HepG2 (cell line): ENCODE results near the gene SMIM1. TPM values are rescaled to one million over a fixed set of nuclear protein-coding genes. Genes with fewer than 3 reads are reported as not detected.

Source experiments
- FOXK1 ChIP-seq: sonication (generic); formaldehyde crosslinking; IDR thresholded peaks from 2 replicates; pipeline ENCODE4 v1.4.0; 2020; ENCODE audit warnings: low read depth, missing genetic modification reagents, borderline replicate concordance
- POLR2G ChIP-seq: fragments of 200-400 bp; formaldehyde crosslinking; IDR thresholded peaks from 2 replicates; pipeline ENCODE4 v1.6.1; 2018; ENCODE audit warnings: mild to moderate bottlenecking, low read depth, low read length, moderate library complexity
- YY1 ChIP-seq: IDR thresholded peaks from 2 replicates; pipeline ENCODE4 v1.6.1; 2011; ENCODE audit warnings: low read length, low read depth, moderate library complexity, mild to moderate bottlenecking; ENCODE audit not compliant: insufficient read depth, insufficient replicate concordance
- ZMYM2 ChIP-seq: sonication (generic); formaldehyde crosslinking; IDR thresholded peaks from 2 replicates; pipeline ENCODE4 v1.8.0; 2022; ENCODE audit warnings: mild to moderate bottlenecking, missing genetic modification reagents
- ZNF432 ChIP-seq: sonication (generic); formaldehyde crosslinking; IDR thresholded peaks from 2 replicates; pipeline ENCODE4 v1.5.0; 2020; ENCODE audit warnings: missing genetic modification reagents, mild to moderate bottlenecking, borderline replicate concordance
- ZNF790 ChIP-seq: sonication (generic); formaldehyde crosslinking; IDR thresholded peaks from 2 replicates; pipeline ENCODE4 v1.8.0; 2022; ENCODE audit warnings: missing genetic modification reagents, mild to moderate bottlenecking, borderline replicate concordance
- polyA plus RNA-seq, 8 experiments: library from polyadenylated mRNA; depleted of rRNA in 3 of 8; stranded (reverse) in 7 of 8; unstranded in 1 of 8; fragments of >200 nt; fragmentation: Illumina TruSeq in 4 of 8; extraction: Trizol in 4 of 8; gene quantifications; 2 replicates each; pipeline versions ENCODE4 v1.2.1 to v1.2.3, GENCODE V29; 2011 to 2016; ENCODE audit warnings: low read depth in 4 of 8, missing spikeins in 1 of 8, mixed read lengths in 1 of 8; ENCODE audit not compliant: insufficient read depth in 1 of 8
- total RNA-seq, 5 experiments: library from RNA; depleted of rRNA; stranded (reverse); fragments of >200 nt; fragmentation: Illumina TruSeq; extraction: Trizol; gene quantifications; 2 replicates each; pipeline ENCODE4 v1.2.3, GENCODE V29; 2016; ENCODE audit warnings: low read depth in 1 of 5
- TF ChIP-seq, protein P1 (sequence below): sonication (generic); formaldehyde crosslinking; IDR thresholded peaks from 2 replicates; pipeline ENCODE4 v1.4.0; 2020; ENCODE audit warnings: mild to moderate bottlenecking, missing genetic modification reagents
- TF ChIP-seq, protein P2 (sequence below): sonication (generic); formaldehyde crosslinking; IDR thresholded peaks from 2 replicates; pipeline ENCODE4 v1.5.1; 2020; ENCODE audit warnings: mild to moderate bottlenecking, missing genetic modification reagents
- TF ChIP-seq, protein P3 (sequence below): sonication (generic); formaldehyde crosslinking; IDR thresholded peaks from 2 replicates; pipeline ENCODE4 v1.4.0; 2020; ENCODE audit warnings: missing genetic modification reagents, mild to moderate bottlenecking, borderline replicate concordance
- TF ChIP-seq, protein P4 (sequence below): sonication (generic); formaldehyde crosslinking; IDR thresholded peaks from 2 replicates; pipeline ENCODE4 v1.4.0; 2020; ENCODE audit warnings: missing genetic modification reagents, borderline replicate concordance
- TF ChIP-seq, protein P5 (sequence below): sonication (generic); formaldehyde crosslinking; conservative IDR thresholded peaks from 2 replicates; pipeline ENCODE4 v1.8.1; 2023; ENCODE audit warnings: missing genetic modification reagents

The SMIM1 gene
- total and polyA plus RNA-seq, 2 of the 13 experiments (the other 11 are each of a cell fraction or from before 2014, with no cell fraction given), result 12.4 to 56.3 TPM

DNA sequence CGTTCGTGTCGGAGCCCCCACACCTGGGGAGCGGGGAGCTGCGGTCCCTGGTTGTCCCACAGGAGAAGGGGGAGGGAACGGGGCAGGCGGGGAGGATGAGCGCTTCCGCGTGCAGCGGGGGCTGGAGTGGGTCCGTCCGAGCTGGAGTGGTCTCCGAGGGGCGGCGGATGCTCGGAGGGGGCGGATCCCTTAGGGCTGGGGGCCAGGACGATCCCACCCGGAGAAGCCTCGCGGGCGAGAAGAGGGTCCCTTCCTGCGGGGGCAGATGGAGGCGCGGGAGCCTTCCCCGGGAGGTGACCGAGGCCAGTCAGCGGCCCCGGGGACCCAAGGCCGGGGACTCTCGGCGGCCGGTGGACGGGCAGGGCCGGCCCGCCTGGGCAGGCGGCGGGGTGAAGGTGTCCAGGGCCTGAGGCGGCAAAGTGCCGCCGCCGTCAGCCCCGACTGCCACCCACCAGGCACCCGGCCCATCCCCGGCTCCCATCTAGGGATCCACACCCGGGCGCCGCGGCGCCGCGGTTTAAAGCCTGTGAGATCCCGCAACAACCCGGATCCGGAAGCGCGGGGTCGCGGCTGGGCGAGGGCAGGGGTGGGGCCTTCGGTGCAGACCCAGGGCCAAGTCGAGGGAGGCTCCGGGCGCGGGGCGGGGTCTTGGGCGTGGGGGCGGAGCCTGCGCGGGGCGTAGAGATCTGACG is 25.6 kb upstream of the SMIM1 start (continued):
- TF ChIP-seq, protein P1, sequence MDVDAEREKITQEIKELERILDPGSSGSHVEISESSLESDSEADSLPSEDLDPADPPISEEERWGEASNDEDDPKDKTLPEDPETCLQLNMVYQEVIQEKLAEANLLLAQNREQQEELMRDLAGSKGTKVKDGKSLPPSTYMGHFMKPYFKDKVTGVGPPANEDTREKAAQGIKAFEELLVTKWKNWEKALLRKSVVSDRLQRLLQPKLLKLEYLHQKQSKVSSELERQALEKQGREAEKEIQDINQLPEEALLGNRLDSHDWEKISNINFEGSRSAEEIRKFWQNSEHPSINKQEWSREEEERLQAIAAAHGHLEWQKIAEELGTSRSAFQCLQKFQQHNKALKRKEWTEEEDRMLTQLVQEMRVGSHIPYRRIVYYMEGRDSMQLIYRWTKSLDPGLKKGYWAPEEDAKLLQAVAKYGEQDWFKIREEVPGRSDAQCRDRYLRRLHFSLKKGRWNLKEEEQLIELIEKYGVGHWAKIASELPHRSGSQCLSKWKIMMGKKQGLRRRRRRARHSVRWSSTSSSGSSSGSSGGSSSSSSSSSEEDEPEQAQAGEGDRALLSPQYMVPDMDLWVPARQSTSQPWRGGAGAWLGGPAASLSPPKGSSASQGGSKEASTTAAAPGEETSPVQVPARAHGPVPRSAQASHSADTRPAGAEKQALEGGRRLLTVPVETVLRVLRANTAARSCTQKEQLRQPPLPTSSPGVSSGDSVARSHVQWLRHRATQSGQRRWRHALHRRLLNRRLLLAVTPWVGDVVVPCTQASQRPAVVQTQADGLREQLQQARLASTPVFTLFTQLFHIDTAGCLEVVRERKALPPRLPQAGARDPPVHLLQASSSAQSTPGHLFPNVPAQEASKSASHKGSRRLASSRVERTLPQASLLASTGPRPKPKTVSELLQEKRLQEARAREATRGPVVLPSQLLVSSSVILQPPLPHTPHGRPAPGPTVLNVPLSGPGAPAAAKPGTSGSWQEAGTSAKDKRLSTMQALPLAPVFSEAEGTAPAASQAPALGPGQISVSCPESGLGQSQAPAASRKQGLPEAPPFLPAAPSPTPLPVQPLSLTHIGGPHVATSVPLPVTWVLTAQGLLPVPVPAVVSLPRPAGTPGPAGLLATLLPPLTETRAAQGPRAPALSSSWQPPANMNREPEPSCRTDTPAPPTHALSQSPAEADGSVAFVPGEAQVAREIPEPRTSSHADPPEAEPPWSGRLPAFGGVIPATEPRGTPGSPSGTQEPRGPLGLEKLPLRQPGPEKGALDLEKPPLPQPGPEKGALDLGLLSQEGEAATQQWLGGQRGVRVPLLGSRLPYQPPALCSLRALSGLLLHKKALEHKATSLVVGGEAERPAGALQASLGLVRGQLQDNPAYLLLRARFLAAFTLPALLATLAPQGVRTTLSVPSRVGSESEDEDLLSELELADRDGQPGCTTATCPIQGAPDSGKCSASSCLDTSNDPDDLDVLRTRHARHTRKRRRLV, result no peak
- TF ChIP-seq, protein P2, sequence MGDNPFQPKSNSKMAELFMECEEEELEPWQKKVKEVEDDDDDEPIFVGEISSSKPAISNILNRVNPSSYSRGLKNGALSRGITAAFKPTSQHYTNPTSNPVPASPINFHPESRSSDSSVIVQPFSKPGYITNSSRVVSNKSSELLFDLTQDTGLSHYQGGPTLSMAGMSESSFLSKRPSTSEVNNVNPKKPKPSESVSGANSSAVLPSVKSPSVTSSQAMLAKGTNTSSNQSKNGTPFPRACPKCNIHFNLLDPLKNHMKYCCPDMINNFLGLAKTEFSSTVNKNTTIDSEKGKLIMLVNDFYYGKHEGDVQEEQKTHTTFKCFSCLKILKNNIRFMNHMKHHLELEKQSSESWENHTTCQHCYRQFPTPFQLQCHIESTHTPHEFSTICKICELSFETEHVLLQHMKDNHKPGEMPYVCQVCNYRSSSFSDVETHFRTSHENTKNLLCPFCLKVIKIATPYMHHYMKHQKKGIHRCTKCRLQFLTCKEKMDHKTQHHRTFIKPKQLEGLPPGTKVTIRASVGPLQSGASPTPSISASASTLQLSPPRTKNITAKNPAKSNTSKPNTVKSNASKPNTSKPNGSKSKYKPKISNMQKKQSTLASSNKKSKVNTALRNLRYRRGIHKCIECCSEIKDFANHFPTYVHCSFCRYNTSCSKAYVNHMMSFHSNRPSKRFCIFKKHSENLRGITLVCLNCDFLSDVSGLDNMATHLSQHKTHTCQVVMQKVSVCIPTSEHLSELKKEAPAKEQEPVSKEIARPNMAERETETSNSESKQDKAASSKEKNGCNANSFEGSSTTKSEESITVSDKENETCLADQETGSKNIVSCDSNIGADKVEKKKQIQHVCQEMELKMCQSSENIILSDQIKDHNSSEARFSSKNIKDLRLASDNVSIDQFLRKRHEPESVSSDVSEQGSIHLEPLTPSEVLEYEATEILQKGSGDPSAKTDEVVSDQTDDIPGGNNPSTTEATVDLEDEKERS, result no peak
- TF ChIP-seq POLR2G (peak; percentile 83), YY1 (peak; percentile 51), ZNF790 (CRISPR knock-in tag) (no peak), ZNF432 (CRISPR knock-in tag) (no peak), FOXK1 (0 out of 2 replicates have a peak, but pooled peaks have one; percentile 14), ZMYM2 (CRISPR knock-in tag) (no peak)
- TF ChIP-seq, protein P3, sequence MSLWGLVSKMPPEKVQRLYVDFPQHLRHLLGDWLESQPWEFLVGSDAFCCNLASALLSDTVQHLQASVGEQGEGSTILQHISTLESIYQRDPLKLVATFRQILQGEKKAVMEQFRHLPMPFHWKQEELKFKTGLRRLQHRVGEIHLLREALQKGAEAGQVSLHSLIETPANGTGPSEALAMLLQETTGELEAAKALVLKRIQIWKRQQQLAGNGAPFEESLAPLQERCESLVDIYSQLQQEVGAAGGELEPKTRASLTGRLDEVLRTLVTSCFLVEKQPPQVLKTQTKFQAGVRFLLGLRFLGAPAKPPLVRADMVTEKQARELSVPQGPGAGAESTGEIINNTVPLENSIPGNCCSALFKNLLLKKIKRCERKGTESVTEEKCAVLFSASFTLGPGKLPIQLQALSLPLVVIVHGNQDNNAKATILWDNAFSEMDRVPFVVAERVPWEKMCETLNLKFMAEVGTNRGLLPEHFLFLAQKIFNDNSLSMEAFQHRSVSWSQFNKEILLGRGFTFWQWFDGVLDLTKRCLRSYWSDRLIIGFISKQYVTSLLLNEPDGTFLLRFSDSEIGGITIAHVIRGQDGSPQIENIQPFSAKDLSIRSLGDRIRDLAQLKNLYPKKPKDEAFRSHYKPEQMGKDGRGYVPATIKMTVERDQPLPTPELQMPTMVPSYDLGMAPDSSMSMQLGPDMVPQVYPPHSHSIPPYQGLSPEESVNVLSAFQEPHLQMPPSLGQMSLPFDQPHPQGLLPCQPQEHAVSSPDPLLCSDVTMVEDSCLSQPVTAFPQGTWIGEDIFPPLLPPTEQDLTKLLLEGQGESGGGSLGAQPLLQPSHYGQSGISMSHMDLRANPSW (CRISPR knock-in tag), result no peak; the same call in 1 of the 2 replicates
- TF ChIP-seq, protein P4, sequence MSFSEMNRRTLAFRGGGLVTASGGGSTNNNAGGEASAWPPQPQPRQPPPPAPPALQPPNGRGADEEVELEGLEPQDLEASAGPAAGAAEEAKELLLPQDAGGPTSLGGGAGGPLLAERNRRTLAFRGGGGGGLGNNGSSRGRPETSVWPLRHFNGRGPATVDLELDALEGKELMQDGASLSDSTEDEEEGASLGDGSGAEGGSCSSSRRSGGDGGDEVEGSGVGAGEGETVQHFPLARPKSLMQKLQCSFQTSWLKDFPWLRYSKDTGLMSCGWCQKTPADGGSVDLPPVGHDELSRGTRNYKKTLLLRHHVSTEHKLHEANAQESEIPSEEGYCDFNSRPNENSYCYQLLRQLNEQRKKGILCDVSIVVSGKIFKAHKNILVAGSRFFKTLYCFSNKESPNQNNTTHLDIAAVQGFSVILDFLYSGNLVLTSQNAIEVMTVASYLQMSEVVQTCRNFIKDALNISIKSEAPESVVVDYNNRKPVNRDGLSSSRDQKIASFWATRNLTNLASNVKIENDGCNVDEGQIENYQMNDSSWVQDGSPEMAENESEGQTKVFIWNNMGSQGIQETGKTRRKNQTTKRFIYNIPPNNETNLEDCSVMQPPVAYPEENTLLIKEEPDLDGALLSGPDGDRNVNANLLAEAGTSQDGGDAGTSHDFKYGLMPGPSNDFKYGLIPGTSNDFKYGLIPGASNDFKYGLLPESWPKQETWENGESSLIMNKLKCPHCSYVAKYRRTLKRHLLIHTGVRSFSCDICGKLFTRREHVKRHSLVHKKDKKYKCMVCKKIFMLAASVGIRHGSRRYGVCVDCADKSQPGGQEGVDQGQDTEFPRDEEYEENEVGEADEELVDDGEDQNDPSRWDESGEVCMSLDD, result no peak
- TF ChIP-seq, protein P5, sequence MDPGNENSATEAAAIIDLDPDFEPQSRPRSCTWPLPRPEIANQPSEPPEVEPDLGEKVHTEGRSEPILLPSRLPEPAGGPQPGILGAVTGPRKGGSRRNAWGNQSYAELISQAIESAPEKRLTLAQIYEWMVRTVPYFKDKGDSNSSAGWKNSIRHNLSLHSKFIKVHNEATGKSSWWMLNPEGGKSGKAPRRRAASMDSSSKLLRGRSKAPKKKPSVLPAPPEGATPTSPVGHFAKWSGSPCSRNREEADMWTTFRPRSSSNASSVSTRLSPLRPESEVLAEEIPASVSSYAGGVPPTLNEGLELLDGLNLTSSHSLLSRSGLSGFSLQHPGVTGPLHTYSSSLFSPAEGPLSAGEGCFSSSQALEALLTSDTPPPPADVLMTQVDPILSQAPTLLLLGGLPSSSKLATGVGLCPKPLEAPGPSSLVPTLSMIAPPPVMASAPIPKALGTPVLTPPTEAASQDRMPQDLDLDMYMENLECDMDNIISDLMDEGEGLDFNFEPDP (CRISPR knock-in tag), result no peak
